NCI-H1105 (cell line): Measurements from ENCODE around the gene SHROOM3.

ENCODE experiments used
- DNase-seq: peaks from one replicate; lab custom pipeline; 2025; lab: John Stamatoyannopoulos, UW

The SHROOM3 gene

GRCh38 chr4:76540486-76540885 lies 105.5 kb downstream of the SHROOM3 start:
- no peak for DNase-seq

DNA sequence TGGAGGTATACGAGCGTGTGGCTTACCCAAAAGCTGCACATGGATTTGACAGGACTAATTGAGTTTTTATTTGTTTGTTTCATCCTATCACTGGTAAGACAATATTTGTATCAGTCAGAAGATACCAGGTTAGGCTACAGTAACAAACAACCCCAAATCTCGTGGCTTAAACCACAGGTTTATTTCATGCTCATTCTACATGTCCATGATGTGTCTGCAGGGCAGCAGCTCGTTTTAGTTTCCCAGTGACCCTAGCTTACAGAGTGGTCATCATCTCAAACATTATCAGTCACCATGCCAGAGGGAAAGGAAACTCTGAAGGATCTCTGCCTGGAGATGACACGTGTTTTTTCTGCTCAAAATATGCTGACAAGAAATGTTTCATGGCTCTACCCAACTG lies 108.3 kb downstream of the SHROOM3 start:
- DNase-seq, result no peak

- DNase-seq, result no peak
These were observed 109.7 kb downstream of the SHROOM3 start for GRCh38 chr4:76544725-76545124.

GRCh38 chr4:76545226-76545884 lies 110.3 kb downstream of the SHROOM3 start:
- DNase-seq, result no peak

- DNase-seq, result no peak
These were observed 111.3 kb downstream of the SHROOM3 start for GRCh38 chr4:76546327-76546726.

DNA sequence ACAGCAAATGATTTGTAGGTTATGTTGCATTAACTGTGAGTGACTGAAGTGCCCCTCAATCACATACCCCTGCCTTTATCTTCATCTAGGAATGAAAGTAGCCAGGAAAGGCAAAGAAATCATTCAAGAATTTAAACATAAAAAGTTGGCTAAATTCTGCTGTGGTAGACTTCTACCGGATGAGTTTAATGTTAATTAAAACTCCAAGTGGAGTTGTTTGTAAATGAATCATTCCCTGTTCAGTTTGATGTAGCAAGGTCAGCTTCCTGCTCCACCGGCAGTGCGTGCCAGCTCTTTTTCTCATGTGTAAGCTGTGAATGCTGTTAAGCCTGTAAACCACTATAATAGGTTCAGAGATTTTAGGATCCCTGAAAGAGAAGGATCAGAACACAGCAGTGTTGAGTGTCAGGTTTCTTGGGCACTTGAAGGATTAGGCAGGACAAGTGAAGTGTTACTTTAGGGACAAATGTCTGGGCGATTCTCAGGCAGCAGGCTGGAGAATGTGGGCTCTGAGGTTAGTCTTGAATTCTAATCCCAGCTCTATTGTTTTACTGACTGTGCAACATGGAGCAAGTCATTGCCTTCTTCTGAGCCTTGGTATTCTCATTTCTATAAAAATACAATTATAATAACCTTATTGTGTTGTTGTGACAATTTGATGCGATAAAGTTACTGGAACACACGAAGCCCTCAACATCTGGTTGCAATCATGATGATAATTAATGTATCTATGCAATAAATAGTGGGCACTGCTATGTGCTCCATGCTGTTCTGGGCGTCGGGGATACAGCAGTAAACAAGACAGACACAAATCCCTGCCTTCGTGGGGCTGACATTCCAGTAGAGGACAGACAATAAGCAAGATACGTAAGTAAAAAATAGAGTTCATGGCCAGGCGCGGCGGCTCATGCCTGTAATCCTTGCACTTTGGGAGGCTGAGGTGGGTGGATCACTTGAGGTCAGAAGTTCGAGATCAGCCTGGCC lies 112.0 kb downstream of the SHROOM3 start:
- DNase-seq, result no peak

DNA sequence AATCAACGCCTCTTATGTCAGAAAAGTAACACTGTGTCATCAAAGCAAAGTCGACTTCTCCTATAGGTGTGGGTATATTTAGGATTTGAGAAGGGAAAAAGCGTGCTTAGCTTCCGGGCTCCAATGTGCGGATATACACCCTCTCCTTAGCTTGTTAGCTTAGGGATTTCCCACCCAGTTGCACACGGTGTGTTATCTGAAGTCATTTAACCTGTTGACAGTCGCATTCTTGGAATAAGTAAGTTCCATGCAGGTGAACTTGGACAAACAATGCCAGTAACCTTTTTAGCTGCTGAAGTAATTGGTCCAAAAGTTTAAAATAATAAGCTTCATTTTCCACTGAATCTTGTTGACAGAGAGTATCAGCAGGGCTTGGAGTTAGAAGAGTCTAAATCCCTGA lies 113.7 kb downstream of the SHROOM3 start:
- DNase-seq, result no peak

GRCh38 chr4:76549765-76550164 lies 114.7 kb downstream of the SHROOM3 start:
- DNase-seq, result no peak

DNA sequence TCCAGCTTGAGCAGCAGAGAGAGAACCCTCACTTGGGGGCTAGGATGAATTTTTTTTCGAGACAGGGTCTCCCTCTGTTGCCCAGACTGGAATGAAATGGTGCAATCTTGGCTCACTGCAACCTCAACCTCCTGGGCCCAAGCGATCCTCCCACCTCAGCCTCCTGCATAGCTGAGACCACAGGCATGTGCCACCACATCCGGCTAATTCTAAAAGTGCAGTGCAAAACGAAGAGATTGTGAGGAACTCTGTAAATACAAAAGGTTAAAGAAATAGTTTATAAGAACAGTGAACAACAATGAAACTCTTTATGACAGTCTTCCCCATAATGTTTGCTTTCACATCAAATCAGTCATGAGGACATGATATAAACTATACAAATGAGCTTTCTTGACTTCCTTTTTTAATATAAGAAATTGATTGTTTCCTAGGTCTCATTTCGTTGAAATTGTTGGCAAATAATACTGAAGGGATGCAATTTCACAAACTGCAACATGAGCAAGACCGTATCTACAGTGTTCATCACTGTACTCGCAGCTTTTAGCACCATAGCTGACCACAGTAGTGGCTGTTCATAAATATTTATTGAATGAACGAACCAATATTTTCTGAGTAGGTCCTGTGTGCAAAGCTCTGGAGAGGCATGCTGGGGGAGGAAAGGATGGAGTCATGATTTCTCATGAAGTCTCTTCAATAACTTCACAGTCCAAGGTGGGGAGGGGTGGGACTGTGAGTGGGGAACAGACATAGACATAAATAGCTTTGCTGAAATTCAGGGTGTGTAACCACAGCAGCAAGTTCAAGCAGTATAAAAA lies 116.1 kb downstream of the SHROOM3 start:
- DNase-seq, result no peak

DNA sequence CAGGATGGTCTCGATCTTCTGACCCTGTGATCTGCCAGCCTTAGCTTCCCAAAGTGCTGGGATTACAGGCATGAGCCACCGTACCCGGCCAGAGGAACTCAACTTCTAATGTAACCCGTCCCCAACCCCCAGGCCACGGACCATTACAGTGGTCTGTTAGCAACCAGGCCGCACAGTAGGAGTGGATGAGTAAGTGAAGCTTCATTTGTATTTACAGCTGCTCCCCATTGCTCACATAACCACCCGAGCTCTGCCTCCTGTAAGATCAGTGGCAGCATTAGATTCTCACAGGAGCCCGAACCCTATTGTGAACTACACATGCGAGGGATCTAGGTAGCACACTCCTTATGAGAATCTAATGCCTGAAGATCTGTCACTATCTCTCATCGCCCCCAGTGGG lies 119.6 kb downstream of the SHROOM3 start:
- no peak for DNase-seq

DNA sequence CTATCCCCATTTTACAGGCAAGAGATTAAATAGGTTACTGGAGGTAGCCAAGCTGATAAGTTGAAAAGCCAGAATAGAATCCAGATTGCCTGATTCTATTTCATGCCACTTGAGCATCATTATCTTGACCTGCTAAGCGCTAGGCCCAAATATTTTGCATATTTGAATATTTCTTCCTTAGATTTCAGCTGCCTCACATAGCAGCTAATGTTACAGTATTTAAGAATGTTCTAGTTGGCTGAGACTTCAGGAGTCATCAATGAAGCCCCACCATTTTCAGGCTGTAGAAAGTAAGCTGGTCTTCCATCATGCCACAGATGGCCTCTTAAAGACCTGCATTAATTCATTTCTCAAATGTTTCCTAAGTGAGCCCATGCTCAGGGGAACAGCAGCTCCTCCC lies 121.4 kb downstream of the SHROOM3 start:
- no peak for DNase-seq

DNA sequence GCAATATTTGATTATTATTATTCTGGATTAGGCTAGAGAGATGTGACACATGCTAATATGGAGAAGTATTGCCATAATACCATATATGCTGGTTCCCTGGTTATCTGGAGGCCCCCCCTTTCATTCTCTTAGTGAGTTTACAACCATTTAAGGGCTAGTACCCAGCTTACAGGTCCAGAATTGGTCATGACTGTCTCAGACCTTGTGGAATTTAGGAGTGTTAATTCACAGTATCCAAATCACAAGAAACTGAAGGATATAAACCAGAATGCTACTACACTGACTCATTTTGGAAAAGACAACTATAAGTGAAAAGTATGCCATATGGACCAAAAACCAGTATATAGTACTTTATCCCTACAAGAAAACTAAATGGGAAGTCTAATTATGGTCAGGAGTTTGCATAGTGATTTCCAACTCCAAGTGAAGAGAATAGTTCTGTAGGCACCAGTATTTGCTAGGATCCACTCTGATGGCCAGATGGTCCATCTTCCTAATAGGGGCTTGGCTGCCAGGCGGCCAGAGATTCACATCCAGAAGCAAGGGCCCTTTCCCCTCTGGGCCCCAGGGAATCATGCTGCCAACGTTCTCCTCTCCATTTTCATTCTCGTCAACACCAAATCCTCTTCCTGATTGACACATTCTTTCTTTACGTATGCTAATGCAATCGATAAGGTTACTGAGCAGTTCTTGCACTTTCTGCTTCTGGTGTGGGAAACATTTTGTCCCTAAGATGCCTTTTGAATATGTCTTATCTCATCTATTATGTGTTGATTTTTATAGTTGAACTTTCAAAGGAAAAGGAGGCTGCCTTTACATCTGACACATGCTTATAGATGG lies 123.6 kb downstream of the SHROOM3 start:
- no peak for DNase-seq

DNA sequence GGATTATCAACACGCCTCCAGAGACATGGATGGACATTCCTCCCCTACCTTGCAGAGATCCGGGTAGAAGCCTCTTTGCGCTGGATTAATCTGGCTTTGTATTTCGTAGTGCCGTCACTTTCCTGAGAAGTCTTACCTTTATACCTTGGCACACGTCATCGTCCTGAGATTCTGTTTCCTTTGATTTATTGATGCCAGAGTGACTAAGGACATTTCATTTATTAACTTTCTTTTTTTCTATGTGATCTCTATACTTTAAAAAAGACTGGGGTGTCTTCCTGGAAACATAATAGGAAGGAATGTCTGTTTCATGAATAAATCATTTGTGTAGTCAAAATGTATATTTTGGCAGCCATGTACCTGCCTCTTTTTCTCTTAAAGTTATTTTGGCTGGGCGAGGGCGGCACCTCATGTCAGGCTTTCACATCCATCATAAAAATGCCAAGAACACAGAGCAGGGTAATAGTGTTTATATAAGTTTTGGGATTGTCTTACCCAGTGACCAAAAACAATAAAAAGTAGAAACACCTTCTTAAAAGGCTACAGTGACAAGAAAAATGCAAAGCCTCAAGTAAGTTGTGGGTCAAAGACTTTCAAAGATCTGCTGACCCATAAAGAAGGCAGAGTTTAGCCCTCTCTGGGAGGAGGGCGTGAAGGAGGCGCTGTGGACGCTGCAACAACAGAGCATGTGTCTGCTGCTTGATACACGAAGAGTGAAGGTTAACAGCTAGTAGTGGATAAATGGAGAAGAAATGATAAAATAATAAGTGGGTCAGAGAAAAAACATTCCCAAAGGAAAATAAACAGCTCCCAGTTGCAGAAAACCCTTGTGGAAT lies 124.4 kb downstream of the SHROOM3 start:
- no peak for DNase-seq

DNA sequence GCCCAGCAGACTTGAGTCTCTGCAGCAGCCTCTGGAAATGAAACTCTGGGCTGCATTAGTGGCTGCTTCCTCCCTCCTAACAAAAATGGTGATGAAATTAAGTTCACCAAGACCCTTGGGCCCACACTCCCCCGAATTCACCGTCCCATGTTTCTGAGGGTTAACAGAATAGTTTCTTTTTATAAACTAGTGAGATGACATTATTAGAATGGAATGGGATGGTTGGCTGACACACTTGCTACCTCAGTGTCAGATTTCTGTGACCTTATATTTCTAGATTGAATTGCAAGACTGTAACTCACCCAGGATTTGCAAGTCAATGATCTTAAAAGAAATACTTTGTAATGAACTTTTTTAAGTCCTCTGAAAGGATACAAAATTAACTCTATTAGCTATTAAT lies 127.1 kb downstream of the SHROOM3 start:
- no peak for DNase-seq

- no peak for DNase-seq
These were observed 127.9 kb downstream of the SHROOM3 start for GRCh38 chr4:76562836-76563453.

- no peak for DNase-seq
These were observed 128.6 kb downstream of the SHROOM3 start for GRCh38 chr4:76563454-76564122.

- no peak for DNase-seq
These were observed 129.3 kb downstream of the SHROOM3 start for GRCh38 chr4:76564123-76564915.

- DNase-seq, result no peak
These were observed 133.2 kb downstream of the SHROOM3 start for GRCh38 chr4:76568262-76568661.

DNA sequence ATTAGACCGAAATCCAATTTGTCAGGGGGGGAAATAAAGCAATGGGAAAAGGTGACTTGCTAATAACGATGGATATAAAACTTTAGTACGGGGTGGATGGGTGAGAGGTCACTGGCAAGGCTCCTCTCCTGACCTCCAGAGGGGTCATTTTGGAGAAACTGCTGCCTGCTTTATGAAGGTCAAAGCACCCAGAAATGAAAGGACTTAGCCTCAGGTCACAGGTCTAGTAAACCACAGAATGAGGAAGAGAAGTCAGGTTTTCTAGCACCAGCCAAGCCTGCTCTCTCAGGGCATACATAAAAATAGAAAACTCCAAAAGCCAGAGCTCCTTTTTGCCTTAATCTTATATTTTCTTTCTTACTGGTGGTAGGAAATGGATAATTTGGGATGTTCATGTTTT lies 134.2 kb downstream of the SHROOM3 start:
- no peak for DNase-seq
